OCI-LY3 (cell line): ENCODE results near the gene DVL3.
"Not testable (repeated sequence)": the region's sequence is repeated elsewhere in the genome, so short reads cannot be mapped to it uniquely, and the experiment has no call there.

Experiments
- H2AFZ ChIP-seq: fragments of 200-600, 300-600 bp; shearing (Covaris generic); 2 replicates; pipeline ENCODE4 v1.6.0; 2014; ENCODE audit warnings: antibody characterized with exemption, low read depth, low read length
- H3K27ac ChIP-seq: fragments of 200-600, 300-600 bp; sonication (generic); 2 replicates; pipeline ENCODE4 v1.5.1; 2014; ENCODE audit warnings: mild to moderate bottlenecking, low read length, moderate library complexity, mixed read lengths
- H3K27me3 ChIP-seq: fragments of 200-600, 300-600 bp; sonication (generic); 2 replicates; pipeline ENCODE4 v1.6.1; 2014; ENCODE audit warnings: low read depth, low read length, mixed read lengths
- H3K36me3 ChIP-seq: fragments of 200-600, 300-600 bp; sonication (generic); replicated peaks from 2 replicates; pipeline ENCODE3; 2014; ENCODE audit warnings: low read depth, low read length, mixed read lengths
- H3K4me1 ChIP-seq: fragments of 300-600, 200-600 bp; sonication (generic); 2 replicates; pipeline ENCODE4 v1.6.1; 2014; ENCODE audit warnings: low read length, mixed read lengths
- H3K4me2 ChIP-seq: fragments of 200-600, 300-600 bp; sonication (generic); 2 replicates; pipeline ENCODE4 v1.6.1; 2014; ENCODE audit warnings: low read length, mixed read lengths
- H3K4me3 ChIP-seq: fragments of 300-600, 200-600 bp; sonication (generic); 2 replicates; pipeline ENCODE4 v1.5.1; 2014; ENCODE audit warnings: antibody characterized with exemption, mild to moderate bottlenecking, low read length, moderate library complexity
- H3K79me2 ChIP-seq: fragments of 300-600, 200-600 bp; shearing (Covaris generic); 2 replicates; pipeline ENCODE4 v1.6.1; 2014; ENCODE audit warnings: mild to moderate bottlenecking, low read length, mixed read lengths
- H3K9ac ChIP-seq: fragments of 300-600, 200-600 bp; shearing (Covaris generic); 2 replicates; pipeline ENCODE4 v1.6.0; 2014; ENCODE audit warnings: mild to moderate bottlenecking, low read length, moderate library complexity
- H3K9me3 ChIP-seq: fragments of 200-600, 300-600 bp; shearing (Covaris generic); 2 replicates; pipeline ENCODE4 v1.6.1; 2014; ENCODE audit warnings: low read length, mixed read lengths; ENCODE audit not compliant: insufficient read depth
- H4K20me1 ChIP-seq: fragments of 200-600, 300-600 bp; sonication (generic); 2 replicates; pipeline ENCODE4 v1.6.1; 2016; ENCODE audit warnings: low read length, mixed read lengths; ENCODE audit not compliant: insufficient read depth
- EZH2phosphoT487 ChIP-seq: fragments of 200-600 bp; shearing (Covaris generic); IDR thresholded peaks from 2 replicates; pipeline ENCODE4 v1.6.1; 2018; ENCODE audit warnings: antibody characterized with exemption, mixed run types, low read depth
- TF ChIP-seq, protein P1 (sequence below): fragments of 200-600, 300-600 bp; sonication (generic); IDR thresholded peaks from 2 replicates; pipeline ENCODE4 v1.5.1; 2014; ENCODE audit warnings: antibody characterized with exemption, low read length, low read depth

Gene DVL3

DNA sequence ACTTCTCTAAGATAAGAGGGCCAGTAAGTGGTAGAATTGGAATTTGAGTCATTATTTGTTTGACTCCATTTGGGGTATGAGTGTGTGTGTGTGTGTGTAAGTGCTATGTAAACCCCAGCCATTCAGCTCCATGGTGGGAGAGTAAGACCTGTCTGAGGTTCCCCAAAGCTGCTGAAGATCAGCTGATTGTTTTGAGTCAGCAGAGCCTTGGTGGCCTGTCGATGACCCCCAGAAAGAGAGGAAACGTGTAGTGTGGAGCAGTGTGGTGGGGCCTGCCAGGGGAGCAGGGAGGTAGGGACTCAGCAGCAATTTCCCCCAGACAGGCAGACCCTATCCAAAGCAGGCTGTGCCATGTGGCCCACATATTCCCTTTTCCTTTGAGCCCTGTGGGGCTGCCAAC lies 5.3 kb downstream of the DVL3 start:
- peaks cover 19% of the 10 kb centered on the region for H3K4me1 ChIP-seq
- H3K9ac ChIP-seq = no peak overlapping the region
- no peaks in the 10 kb centered on the region for H3K9me3 ChIP-seq
- TF ChIP-seq, protein P1, sequence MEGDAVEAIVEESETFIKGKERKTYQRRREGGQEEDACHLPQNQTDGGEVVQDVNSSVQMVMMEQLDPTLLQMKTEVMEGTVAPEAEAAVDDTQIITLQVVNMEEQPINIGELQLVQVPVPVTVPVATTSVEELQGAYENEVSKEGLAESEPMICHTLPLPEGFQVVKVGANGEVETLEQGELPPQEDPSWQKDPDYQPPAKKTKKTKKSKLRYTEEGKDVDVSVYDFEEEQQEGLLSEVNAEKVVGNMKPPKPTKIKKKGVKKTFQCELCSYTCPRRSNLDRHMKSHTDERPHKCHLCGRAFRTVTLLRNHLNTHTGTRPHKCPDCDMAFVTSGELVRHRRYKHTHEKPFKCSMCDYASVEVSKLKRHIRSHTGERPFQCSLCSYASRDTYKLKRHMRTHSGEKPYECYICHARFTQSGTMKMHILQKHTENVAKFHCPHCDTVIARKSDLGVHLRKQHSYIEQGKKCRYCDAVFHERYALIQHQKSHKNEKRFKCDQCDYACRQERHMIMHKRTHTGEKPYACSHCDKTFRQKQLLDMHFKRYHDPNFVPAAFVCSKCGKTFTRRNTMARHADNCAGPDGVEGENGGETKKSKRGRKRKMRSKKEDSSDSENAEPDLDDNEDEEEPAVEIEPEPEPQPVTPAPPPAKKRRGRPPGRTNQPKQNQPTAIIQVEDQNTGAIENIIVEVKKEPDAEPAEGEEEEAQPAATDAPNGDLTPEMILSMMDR = no peak
- TF ChIP-seq EZH2phosphoT487 = no peak
- no peak overlapping the region for H3K27ac ChIP-seq
- H3K4me3 ChIP-seq = no peak overlapping the region
- H3K79me2 ChIP-seq = peaks cover 45% of the 10 kb centered on the region
- no peak overlapping the region for H2AFZ ChIP-seq
- H4K20me1 ChIP-seq = peaks cover 25% of the 10 kb centered on the region
- peaks cover 21% of the 10 kb centered on the region for H3K36me3 ChIP-seq
- H3K4me2 ChIP-seq = peak overlapping the region; percentile 5; the same call in 1 of the 2 replicates
- no peaks in the 10 kb centered on the region for H3K27me3 ChIP-seq

- not testable (repeated sequence) for H3K27me3 ChIP-seq, H3K9ac ChIP-seq, H3K4me3 ChIP-seq, H3K4me1 ChIP-seq, H3K9me3 ChIP-seq, H3K27ac ChIP-seq, H3K4me2 ChIP-seq, H2AFZ ChIP-seq
- H3K36me3 ChIP-seq = peaks cover 33% of the 10 kb centered on the region
- H4K20me1 ChIP-seq = peaks cover 11% of the 10 kb centered on the region
- peaks cover 24% of the 10 kb centered on the region for H3K79me2 ChIP-seq
Observed at GRCh38 chr3:184162571-184163070, 7.4 kb downstream of the DVL3 start.

GRCh38 chr3:184164648-184165330 lies 9.6 kb downstream of the DVL3 start:
- Histone ChIP-seq H3K27me3 (no peaks in the 10 kb centered on the region), H3K36me3 (peaks cover 27% of the 10 kb centered on the region), H3K9ac (no peak overlapping the region), H3K4me1 (peaks cover 7% of the 10 kb centered on the region; the same call in 1 of the 2 replicates), H3K9me3 (no peaks in the 10 kb centered on the region), H3K4me3 (no peak overlapping the region), H3K4me2 (no peak overlapping the region), H2AFZ (no peak overlapping the region), H3K27ac (no peak overlapping the region), H3K79me2 (peaks cover 10% of the 10 kb centered on the region), H4K20me1 (peaks cover 6% of the 10 kb centered on the region)
- TF ChIP-seq, protein P1 = no peak
- no peak for TF ChIP-seq EZH2phosphoT487

DNA sequence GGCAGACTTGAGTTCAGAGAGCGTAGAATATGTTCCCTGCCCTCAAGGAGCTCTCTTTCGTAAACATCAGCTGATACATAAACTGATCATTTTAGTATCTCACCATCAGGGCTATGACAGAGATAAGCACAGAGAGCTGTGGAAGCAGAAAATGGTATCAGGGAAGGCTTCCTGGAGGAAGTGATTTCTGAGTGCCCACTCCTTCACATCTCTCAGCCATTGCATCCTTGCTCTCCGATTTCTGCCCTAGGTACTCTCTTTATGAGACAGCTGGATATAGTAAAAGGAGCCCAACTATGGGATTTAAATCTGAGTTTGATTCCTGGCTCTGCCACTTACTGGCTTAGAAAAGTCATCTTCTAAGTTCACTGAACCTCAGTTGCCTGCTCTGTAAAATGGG lies 10.4 kb downstream of the DVL3 start:
- Histone ChIP-seq H3K4me2 (no peak overlapping the region), H4K20me1 (peaks cover 4% of the 10 kb centered on the region), H3K9me3 (no peaks in the 10 kb centered on the region), H3K4me1 (peaks cover 2% of the 10 kb centered on the region), H3K27me3 (no peaks in the 10 kb centered on the region), H3K9ac (no peak overlapping the region), H3K27ac (no peak overlapping the region), H3K79me2 (peaks cover 4% of the 10 kb centered on the region), H2AFZ (no peak overlapping the region), H3K36me3 (peaks cover 32% of the 10 kb centered on the region), H3K4me3 (no peak overlapping the region)
- TF ChIP-seq EZH2phosphoT487 = no peak
- TF ChIP-seq, protein P1 = no peak
